Measurements from ENCODE around the gene ABCG5. TPM values are rescaled to one million over a fixed set of nuclear protein-coding genes. Genes with fewer than 3 reads are reported as not detected.

Gene ABCG5
- total RNA-seq, 1 donor from 2014 or later = not detected

Other genes with a start within 250 kb of the ABCG5 start
- 38.8 and 40.4 TPM in 2 replicates for gene THADA, start 242.8 kb downstream of the ABCG5 start, total RNA-seq
- gene PLEKHH2, start 201.6 kb downstream of the ABCG5 start, total RNA-seq = 2.3 and 3.2 TPM in 2 replicates
- 0.14 and 0.25 TPM in 2 replicates for gene C1GALT1C1L, start 162.4 kb downstream of the ABCG5 start, total RNA-seq
- 5.9 and 7.4 TPM in 2 replicates for gene DYNC2LI1, start 64.8 kb downstream of the ABCG5 start, total RNA-seq
- 0.09 TPM in 1 of 2 replicates, not detected in the other for gene ABCG8, start 132 bp upstream of the ABCG5 start, total RNA-seq
- gene LRPPRC, start 157.2 kb upstream of the ABCG5 start, total RNA-seq = 99.2 and 101 TPM in 2 replicates